GM19351 (cell line): ENCODE data around the gene PLCH2.
A peak's percentile ranks its signal among the peaks of the same experiment; 100 is the strongest.

Experiments used
- ATAC-seq: cut with Tn5 transposase; IDR thresholded peaks from one replicate; pipeline ENCODE4 v1.9.1; 2021; ENCODE audit warnings: mild to moderate bottlenecking, moderate library complexity; ENCODE audit not compliant: unreplicated experiment

Gene PLCH2

DNA sequence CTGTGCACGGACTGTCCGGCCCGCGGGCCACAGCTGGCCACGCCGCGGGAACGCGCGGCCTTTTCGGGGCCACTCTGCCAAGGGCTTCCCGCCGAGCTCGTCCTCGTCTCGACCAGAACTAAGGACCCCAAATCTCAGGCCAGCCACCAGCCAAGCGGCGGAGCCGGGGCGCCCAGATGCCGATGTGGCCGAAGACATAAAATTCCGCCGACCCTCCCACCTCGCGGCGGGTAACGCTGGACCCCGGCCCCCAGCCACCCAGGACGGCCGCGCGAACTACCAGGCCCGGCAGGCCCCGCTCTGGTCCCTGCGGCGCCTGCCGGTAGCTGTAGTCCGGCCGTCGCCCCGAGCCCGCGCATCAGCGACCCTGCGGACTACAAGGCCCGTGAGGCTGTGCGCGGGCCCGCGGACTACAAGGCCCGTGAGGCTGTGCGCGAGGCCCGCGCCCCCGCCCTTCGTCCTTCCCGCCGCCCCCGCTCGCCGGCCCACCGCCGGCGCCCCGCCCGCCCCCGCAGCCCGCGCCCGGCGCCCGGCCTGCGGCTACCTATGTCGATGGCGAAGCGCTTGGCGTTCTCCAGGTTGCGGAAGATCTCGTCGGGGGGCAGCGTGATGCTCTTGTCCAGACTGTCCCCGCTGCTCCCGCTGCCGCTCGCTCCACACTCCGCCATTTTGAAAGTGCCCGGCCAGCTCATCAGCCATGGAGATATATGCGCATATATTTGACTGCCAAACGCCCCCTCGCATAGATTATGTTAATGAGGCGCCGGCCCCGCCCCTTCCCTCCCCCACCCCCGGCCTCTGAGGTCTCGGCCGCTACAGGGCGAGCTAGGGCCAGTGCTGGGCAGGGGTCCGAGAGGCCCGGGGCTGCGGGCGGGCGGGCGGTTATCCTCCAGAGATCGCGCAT lies 50.1 kb downstream of the PLCH2 start, which contains the start of gene PANK4:
Gene PANK4 (minus strand): TSS at position 677 of the 904 bp plus-strand sequence. CDS start 9 bp downstream, at position 668.
- peak; percentile 86 for ATAC-seq

- peak; percentile 32 for ATAC-seq
Measured at GRCh38 chr1:2526824-2527555, 50.9 kb downstream of the PLCH2 start.

GRCh38 chr1:2527556-2527860 lies 51.4 kb downstream of the PLCH2 start:
- ATAC-seq = no peak

- no peak for ATAC-seq
Measured at GRCh38 chr1:2528016-2528415, 51.9 kb downstream of the PLCH2 start.

DNA sequence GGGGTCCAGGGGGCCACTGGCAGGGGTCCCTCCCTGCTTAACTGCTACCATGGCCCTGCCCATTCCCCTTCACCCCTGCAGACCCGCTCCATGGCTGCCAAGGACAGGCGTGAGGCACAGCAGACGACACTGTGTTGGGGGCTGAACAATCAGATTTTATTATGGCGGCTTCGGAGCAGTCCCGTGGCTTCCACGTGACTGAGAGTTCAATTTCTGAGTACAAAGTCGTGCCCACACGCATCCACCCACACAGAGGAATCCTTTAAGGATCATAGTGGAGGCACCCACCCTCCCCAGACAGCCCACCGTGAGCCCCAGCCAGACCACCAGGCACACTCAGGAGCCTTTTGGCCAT lies 52.5 kb downstream of the PLCH2 start:
- ATAC-seq = no peak

DNA sequence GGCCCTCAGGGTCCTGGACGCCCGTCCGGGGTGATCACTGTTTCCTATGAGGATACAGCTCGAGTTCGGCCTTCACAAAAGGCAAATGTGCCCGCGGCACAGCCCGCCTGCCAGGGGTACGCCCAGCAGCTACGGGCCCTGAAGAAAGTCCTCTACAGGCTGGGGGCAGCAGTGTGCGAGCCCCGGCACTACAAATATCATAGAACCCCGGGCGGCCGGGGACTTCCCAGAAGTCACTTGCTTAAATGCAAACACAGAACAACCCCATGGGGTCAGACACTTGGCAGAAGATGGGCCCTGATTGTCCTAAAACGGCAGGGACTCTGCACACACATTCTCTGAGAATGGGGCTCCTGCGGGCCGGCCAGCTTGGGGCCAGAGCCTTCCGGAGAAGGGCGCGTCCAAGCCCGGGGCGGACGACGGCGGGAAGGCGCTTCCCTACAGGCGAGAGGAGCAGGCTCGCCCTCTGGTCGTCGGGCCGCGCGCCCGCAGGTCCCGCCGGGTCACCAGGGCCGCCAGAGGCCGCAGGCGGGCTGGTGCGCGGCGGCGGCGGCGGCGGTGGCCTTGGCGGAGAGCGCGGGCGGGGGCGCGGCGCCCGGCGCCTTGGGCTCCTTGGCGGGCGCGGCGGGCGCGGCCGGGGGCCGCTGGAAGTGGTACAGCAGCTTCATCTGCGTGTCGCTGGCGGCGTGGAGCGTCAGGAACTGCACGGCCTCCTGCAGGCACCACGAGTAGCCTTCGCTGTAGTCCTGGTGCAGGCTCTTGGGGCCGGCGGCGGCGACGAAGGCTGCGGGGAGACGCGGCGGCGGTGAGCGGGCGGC lies 53.1 kb downstream of the PLCH2 start:
- ATAC-seq = no peak

DNA sequence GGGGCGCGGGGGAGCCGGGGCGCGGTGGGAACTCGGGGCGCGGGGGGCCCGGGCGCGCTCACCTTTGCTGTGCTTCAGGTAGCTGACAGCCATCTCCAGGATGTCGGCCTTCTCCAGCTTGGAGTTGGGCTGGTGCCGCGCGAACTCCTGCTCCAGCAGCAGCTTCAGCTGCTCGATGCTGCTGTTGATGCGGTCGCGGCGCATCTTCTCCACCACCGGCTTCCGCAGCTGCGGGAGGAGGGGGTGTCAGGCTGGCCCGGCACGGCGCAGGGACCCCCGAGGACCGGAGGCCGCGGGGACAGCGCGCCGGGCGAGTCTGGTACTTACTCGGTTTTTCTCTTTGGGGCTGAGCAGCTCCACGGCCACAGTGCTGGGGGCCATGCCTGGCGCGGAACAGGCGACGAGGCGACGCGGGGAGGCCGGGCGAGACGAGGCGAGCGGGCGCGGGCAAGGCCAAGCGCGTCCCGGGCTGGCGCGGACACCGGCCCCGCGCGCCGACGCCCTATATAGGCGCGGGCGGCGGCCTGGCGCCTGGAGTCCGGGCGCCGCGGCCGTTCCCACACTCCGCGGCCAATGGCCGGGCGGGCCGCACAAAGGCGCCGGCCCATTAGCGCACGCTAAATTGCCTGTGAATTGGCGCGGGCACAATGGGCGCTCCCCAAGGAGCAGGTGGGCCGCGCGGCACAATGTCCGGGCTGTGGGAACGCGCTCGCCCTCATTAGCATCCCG lies 53.9 kb downstream of the PLCH2 start, which contains the start of gene HES5:
Gene HES5 (minus strand): TSS at position 480 of the 729 bp plus-strand sequence. CDS start 99 bp downstream, at position 381.
- no peak for ATAC-seq

- ATAC-seq = no peak
Measured at GRCh38 chr1:2530513-2531361, 54.6 kb downstream of the PLCH2 start.

DNA sequence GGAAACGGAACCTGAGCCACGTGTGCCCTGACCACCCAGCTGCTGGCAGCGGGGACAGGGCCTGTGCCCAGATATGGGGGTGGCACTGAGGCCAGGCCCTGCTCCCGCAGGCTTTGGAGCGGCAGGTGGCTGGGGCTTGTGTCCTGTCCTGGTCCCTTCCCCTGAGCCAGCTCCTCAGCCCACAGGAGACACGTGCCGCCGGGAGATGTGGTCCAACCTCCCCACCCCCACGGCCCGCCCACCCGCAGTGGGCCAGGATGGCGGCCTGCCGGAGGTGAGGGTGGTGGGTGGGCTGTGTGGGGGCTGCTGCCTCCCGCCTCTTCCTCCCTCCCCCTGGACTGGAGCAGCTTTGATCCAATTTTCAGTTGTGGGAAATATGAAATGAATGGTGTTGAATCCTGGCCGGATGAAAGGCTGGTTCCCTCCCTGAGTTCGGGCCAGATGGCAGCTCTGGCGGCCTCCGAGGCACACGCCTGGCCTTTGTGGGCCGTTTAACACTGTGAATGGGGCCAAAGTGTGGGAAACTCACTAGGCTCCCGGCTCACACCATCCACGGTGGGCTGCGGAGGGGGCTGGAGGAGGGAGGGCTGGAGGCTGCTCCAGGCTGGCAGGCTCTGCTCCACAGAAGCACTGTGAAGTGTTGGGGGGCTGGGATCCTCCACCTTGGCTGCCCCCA lies 56.5 kb downstream of the PLCH2 start:
- no peak for ATAC-seq

GRCh38 chr1:2533365-2533764 lies 57.3 kb downstream of the PLCH2 start:
- no peak for ATAC-seq

DNA sequence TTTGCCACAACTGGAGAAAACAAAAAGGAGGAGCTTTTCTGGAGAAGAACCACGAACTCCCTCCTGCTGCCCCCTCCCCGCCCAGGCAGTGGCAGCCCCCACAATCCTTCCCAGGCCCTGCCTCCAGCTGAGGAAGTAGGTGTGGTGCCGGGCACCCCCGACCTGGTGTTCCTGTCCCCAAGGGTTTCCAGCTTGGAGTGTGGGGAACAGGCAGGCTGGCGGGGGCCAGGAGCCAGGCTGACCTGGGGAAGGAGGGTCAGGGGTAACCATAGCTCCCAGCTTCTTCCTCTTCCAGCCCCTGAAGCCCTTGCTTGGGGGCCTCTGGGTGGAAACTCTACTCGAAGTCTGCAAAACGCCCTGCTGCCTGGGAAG lies 58.2 kb downstream of the PLCH2 start:
- ATAC-seq = no peak

DNA sequence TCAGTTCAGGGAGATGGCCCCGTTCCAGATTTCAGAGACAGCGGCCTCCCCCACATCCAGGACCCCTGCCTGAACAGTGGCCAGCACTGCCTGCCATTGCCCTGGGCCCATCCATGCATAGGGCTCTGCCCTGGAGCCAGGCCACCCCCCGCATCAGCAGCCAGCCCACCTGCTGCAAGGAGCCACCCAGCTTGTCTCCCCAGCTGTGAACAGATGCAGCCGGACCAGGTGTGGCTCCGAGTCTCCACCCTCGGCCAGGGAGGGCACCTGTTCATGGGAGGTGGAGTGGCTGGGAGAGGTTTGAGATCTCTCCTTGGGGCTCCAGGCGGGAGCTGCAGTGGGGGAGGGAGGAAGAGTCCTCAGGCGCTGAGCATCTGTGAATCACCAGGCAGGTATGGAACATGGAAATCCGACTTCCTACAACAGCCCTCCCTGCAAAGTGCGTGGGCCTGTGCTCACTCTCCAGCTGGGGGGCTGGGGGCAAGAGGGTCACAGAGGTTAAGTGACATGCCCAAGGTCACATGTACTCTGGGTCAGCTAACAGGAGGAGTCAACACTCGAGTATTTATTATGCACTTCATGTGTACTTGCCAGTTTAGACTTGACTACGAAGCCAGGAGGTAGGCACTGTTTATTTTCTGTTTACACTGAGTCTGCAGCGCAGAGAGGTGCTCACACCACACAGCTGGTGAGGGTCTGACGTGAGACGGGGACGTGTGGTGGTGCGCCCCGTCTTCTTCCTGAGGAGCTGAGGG lies 58.8 kb downstream of the PLCH2 start:
- no peak for ATAC-seq

- no peak for ATAC-seq
Measured at GRCh38 chr1:2535455-2535854, 59.4 kb downstream of the PLCH2 start.

DNA sequence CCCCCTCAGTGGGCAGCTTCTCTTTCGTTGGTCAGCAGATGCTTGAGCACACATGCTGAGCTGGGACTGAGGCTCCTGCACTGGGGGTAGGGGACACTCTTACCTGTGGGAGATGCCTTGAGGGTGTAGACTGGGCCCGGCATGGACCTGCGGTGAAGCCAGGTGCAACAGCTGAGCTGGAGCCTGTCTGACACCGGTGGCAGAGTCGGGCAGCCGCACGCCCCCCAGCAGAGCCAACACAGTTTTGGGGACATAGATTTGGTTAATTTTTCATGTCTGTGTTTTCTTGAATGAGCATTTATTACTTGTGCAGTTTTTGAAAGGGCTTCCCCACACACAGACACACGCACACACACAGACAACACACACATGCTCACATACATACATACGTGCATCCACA lies 59.9 kb downstream of the PLCH2 start:
- no peak for ATAC-seq

GRCh38 chr1:2537784-2538115 lies 61.7 kb downstream of the PLCH2 start:
- no peak for ATAC-seq

DNA sequence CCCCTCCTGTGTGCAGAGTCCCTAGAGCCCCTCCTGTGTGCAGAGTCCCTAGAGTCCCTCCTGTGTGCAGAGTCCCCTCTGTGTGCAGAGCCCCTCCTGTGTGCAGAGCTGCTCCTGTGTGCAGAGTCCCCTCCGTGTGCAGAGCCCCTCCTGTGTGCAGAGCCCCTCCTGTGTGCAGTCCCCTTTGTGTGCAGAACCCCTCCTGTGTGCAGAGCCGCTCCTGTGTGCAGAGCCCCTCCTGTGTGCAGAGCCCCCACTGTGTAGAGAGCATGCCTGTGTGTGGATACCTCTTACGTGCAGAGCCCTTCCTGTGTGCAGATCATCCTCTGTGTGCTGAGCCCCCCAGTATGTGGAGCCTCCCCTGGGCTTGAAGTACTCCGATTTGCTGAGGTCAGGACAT lies 62.3 kb downstream of the PLCH2 start:
- no peak for ATAC-seq

- ATAC-seq = no peak
Measured at GRCh38 chr1:2538872-2539271, 62.8 kb downstream of the PLCH2 start.

- no peak for ATAC-seq
Measured at GRCh38 chr1:2539312-2539907, 63.3 kb downstream of the PLCH2 start.
